Retina (tissue), 1 donor: ENCODE data around the gene EXOG.

ENCODE experiments used
- DNase-seq: peaks from one replicate; pipeline ENCODE4 v3.0.0-alpha.2; 2016

Gene EXOG

GRCh38 chr3:38511546-38511945, 15.4 kb downstream of the EXOG start:
- DNase-seq, result no peak

DNA sequence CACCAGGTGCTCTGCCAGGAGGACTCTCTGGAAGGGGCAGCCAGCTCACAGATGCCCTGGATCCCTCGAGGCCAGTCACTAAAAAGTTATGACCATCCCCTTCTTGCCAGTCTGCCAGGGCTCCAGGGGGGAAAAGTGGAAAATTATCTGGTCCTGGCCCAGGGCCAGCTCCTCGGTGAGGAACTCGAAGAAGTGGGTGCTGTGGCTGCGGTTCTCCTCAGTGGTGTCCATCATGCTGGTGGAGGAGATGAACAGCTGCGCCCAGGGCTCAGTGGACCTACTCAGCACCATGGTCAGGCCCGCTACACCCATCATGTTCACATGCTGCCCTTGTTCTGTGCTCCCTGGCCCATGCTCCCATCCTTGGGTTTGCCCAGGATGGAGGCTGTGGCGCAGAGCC, 19.2 kb downstream of the EXOG start:
- no peak for DNase-seq

- no peak for DNase-seq
Observed at GRCh38 chr3:38516669-38517068, 20.5 kb downstream of the EXOG start.

GRCh38 chr3:38519000-38519399, 22.9 kb downstream of the EXOG start:
- no peak for DNase-seq

DNA sequence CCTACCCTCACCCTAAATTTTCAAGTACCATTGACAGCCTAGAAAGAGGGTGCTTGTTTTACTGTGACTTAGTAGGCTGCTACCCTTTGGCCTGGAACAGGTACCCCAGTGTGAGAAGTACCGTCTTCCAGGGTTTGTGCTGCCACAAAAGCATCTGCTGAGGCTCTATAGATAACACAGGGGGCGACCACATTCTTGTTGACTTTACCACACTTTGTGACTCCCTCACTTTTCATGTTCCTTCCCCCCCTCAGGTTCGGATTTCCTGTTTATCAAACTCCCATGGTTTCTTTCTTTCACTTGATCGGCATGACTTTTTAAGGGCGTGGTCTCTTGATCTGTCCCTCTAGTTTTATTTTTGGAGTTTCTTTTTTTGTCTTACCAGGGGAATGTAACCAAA, 23.5 kb downstream of the EXOG start:
- DNase-seq, result no peak

DNA sequence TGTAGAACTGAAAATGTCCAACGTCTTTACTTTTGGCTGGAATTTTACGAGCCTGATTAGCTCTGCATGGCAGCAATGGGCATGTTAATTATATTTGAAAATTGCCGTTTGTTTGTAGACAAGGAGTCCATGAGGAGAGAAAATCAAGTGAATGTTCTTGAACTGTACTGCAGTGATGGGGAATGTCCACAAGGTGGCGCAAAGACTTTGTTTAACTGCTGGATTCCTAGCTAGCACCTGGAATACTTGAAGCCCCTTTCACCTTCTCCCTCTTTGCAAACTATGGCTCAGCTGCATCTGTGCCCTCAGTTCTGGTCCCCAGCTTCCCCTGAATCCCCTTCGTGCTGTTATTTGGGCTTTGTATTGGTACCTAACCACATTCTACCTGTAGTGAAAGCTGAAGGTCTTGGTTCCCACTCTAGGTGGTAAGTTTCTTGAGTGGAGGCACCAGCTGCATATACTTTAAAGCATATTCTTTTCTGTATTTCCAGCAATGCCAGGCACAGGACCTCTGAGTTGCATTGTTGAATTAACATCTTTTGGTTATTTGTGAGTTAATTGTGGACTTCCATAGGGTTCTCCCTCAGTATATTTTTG, 25.3 kb downstream of the EXOG start:
- DNase-seq, result peak; percentile 76

GRCh38 chr3:38522002-38522401, 25.9 kb downstream of the EXOG start:
- DNase-seq, result no peak

- DNase-seq, result no peak
Observed at GRCh38 chr3:38524141-38524739, 28.1 kb downstream of the EXOG start.

GRCh38 chr3:38526792-38527191, 30.7 kb downstream of the EXOG start:
- DNase-seq, result no peak

GRCh38 chr3:38528457-38528856, 32.3 kb downstream of the EXOG start:
- DNase-seq, result no peak

DNA sequence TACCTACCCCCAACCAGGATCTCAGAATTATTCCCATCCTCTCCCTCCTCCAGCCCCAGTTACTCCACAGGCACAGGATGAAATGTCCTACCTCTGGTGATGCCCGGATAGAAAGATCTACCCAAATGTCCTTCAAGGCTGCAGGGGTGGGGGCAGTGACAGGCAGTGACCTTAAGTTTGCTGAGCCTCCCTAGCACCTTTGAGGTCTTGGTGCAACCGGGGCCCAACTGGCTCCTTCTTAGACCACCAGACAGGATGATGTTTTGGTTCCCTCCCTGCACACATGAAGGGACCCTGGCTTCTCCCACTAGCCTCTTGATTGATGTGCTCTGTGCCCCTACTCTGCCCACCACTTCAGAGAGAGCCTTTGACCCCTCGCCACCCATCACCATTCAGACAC, 36.4 kb downstream of the EXOG start:
- DNase-seq, result no peak

- DNase-seq, result no peak
Observed at GRCh38 chr3:38533285-38533976, 37.3 kb downstream of the EXOG start.

- no peak for DNase-seq
Observed at GRCh38 chr3:38534180-38534579, 38.0 kb downstream of the EXOG start.

- DNase-seq, result no peak
Observed at GRCh38 chr3:38534604-38535003, 38.5 kb downstream of the EXOG start.

- no peak for DNase-seq
Observed at GRCh38 chr3:38536671-38537070, 40.5 kb downstream of the EXOG start.

DNA sequence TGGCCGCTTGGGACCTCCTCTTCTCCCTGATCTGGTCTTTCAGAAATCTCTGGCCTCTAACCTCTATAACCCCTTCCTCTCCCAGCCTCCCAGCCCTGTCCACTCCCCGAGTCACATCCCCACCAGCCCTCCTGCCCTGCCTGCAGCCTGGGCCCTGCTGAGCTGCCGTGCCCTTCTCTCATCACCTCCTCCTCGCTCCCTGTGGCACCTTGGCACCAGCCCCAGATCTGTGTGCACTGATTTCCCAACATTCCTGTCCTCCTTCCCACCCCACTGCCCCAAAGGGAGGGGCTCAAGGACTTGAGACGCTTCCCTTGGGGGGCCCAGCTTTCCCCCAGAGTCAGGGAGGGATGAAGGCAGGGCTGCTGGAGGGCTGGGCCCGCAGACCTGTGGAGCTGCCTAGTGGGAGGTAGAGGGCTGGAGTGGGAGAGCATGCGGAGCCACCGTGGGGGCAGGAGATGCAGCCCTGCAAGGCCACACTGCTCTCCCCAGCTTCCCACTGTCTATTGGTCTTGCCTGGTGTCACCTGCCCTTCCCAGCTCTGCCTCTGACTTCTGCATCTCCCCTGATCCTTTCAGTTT, 42.7 kb downstream of the EXOG start:
- DNase-seq, result no peak

GRCh38 chr3:38541806-38542205, 45.7 kb downstream of the EXOG start:
- no peak for DNase-seq

GRCh38 chr3:38542401-38543298, 46.5 kb downstream of the EXOG start:
- no peak for DNase-seq

GRCh38 chr3:38543586-38543985, 47.4 kb downstream of the EXOG start:
- DNase-seq, result no peak

GRCh38 chr3:38544926-38545325, 48.8 kb downstream of the EXOG start:
- no peak for DNase-seq

DNA sequence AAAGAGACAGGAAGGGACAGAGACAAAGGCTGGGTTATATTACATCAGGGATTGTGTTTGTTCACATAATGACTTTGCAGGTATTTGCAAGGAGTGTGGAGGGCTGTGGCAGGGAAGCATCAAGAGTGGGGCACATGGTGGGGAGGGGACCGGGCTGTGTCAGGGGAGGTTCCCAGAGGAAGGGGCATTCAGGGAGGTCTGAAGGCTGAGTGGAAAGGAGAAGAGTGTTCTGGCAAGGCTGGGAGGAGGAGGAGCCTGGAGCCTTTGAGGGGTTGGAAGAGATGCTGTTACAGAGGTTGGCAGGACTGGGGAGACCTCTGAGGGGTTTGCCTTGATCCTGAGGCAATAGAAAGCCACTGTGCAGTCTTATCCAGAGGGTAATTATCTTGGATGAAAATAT, 49.4 kb downstream of the EXOG start:
- DNase-seq, result no peak

GRCh38 chr3:38545983-38546382, 49.8 kb downstream of the EXOG start:
- DNase-seq, result no peak
